Prostate gland (tissue), 2 donors: Measurements from ENCODE around the gene C22orf31. TPM values are rescaled to one million over a fixed set of nuclear protein-coding genes. Genes with fewer than 3 reads are reported as not detected.

Experiments
- DNase-seq: peaks from one replicate; pipeline ENCODE4 v3.0.0-alpha.2; 2019; ENCODE audit warnings: low spot score
- H3K27ac ChIP-seq, 2 donors: fragments of 200-600 bp; sonication (generic); 2 replicates each; pipeline ENCODE4 v1.5.1; 2017 to 2019
- H3K27me3 ChIP-seq: fragments of 200-600 bp; sonication (generic); replicated peaks from 2 replicates; pipeline ENCODE4 v1.5.1; 2019; ENCODE audit not compliant: insufficient read depth
- H3K36me3 ChIP-seq, 2 donors: fragments of 200-600 bp; sonication (generic); 1 replicate in 1 of 2; 2 replicates in 1 of 2; pipeline versions ENCODE4 v1.5.1 to v1.8.1; 2017 to 2019
- H3K4me1 ChIP-seq: fragments of 200-600 bp; sonication (generic); replicated peaks from 2 replicates; pipeline ENCODE4 v1.5.1; 2019
- H3K4me3 ChIP-seq, 2 donors: fragments of 200-600 bp; sonication (generic); 2 replicates each; pipeline ENCODE4 v1.5.1; 2017 to 2019
- H3K9me3 ChIP-seq: fragments of 200-600 bp; sonication (generic); 2 replicates; pipeline ENCODE4 v1.5.1; 2017
- CTCF ChIP-seq, 4 experiments: fragments of 200-600 bp in 2 of 4; fragments of 450-650 bp in 2 of 4; sonication (generic) in 2 of 4; IDR thresholded peaks; 1 replicate in 3 of 4; 2 replicates in 1 of 4; pipeline ENCODE4 v1.5.1; 2016 to 2019; ENCODE audit warnings: antibody characterized with exemption in 4 of 4, mild to moderate bottlenecking in 2 of 4, moderate library complexity in 2 of 4
- POLR2A ChIP-seq: fragments of 450-650 bp; IDR thresholded peaks from one replicate; pipeline ENCODE4 v1.6.1; 2016; ENCODE audit warnings: antibody characterized with exemption, mild to moderate bottlenecking
- POLR2AphosphoS5 ChIP-seq: sonication (generic); formaldehyde crosslinking; IDR thresholded peaks from one replicate; pipeline ENCODE4 v1.6.1; 2017; ENCODE audit warnings: antibody characterized with exemption
- WGBS: methylation state at CpG from one replicate; pipeline ENCODE4 v1.1.5; 2018; 5-methylcytosine and 5-hydroxymethylcytosine counted together
- intact Hi-C: fragments of 100-400 bp; cut with DNase I; formaldehyde crosslinking; loops from one replicate; pipeline ENCODE4 v1.14.2; 2022
- total RNA-seq, 2 donors: library from RNA; depleted of rRNA; stranded (reverse); fragments of >200 nt; gene quantifications; one replicate each; pipeline ENCODE4 v1.1.0, GENCODE V29; 2016

The C22orf31 gene
- total RNA-seq, 2 donors from 2014 or later = 0.36 to 1.4 TPM

- Histone ChIP-seq H3K4me3 (no peak overlapping the region), H3K27ac (no peak overlapping the region), H3K4me1 (peaks cover 4% of the 10 kb centered on the region), H3K36me3 (no peaks in the 10 kb centered on the region), H3K9me3 (no peaks in the 10 kb centered on the region), H3K27me3 (no peaks in the 10 kb centered on the region)
- no peak for TF ChIP-seq POLR2AphosphoS5
- TF ChIP-seq CTCF (IDR thresholded peaks at IDR 0.05) = no peak
- no peak for TF ChIP-seq POLR2A
- 90% methylated on average over 2 of the region's 2 CpGs for WGBS
- DNase-seq = no peak
- intact Hi-C loops = no loop called here
Measured at GRCh38 chr22:29095459-29095858, 33.8 kb upstream of the C22orf31 start.

- no peak overlapping the region for H3K4me3 ChIP-seq
- H3K27me3 ChIP-seq = no peaks in the 10 kb centered on the region
- H3K9me3 ChIP-seq = no peaks in the 10 kb centered on the region
- no peak for DNase-seq
- WGBS = 46% methylated on average over 4 of the region's 4 CpGs
- H3K4me1 ChIP-seq = peaks cover 4% of the 10 kb centered on the region
- H3K27ac ChIP-seq = peak overlapping the region; percentile 18 to 63
- no peak for TF ChIP-seq CTCF (IDR thresholded peaks at IDR 0.05)
- TF ChIP-seq POLR2AphosphoS5 = peak; percentile 42
- H3K36me3 ChIP-seq = no peaks in the 10 kb centered on the region
- intact Hi-C loops = no loop called here
Measured at GRCh38 chr22:29093501-29094300, 32.1 kb upstream of the C22orf31 start.

- 87% methylated on average over 1 of the region's 1 CpG for WGBS
- no peak for DNase-seq
Measured at GRCh38 chr22:29093030-29093429, 31.4 kb upstream of the C22orf31 start.

GRCh38 chr22:29092243-29092642 is 30.6 kb upstream of the C22orf31 start:
- Histone ChIP-seq H3K4me3 (no peak overlapping the region), H3K9me3 (no peaks in the 10 kb centered on the region), H3K27ac (no peak overlapping the region), H3K27me3 (no peaks in the 10 kb centered on the region), H3K4me1 (peaks cover 4% of the 10 kb centered on the region), H3K36me3 (no peaks in the 10 kb centered on the region)
- WGBS = 68% methylated on average over 4 of the region's 4 CpGs
- TF ChIP-seq POLR2A (no peak), POLR2AphosphoS5 (no peak), CTCF (IDR thresholded peaks at IDR 0.05) (no peak)
- DNase-seq = no peak
- intact Hi-C loops = no loop called here

More at GRCh38 chr22:29093030-29093429, 31.4 kb upstream of the C22orf31 start:
- Histone ChIP-seq H3K27me3 (no peaks in the 10 kb centered on the region), H3K4me3 (no peak overlapping the region), H3K9me3 (no peaks in the 10 kb centered on the region), H3K4me1 (peaks cover 4% of the 10 kb centered on the region), H3K36me3 (no peaks in the 10 kb centered on the region), H3K27ac (peak overlapping the region in 1 of 2 donors; percentile 18)
- intact Hi-C loops = no loop called here
- TF ChIP-seq POLR2A (no peak), CTCF (IDR thresholded peaks at IDR 0.05) (no peak), POLR2AphosphoS5 (no peak)

GRCh38 chr22:29090039-29090438 is 28.4 kb upstream of the C22orf31 start:
- WGBS = 53% methylated on average over 3 of the region's 3 CpGs

More at GRCh38 chr22:29090039-29090438, 28.4 kb upstream of the C22orf31 start:
- intact Hi-C loops = no loop called here
- Histone ChIP-seq H3K4me3 (no peak overlapping the region), H3K27ac (no peak overlapping the region), H3K4me1 (peaks cover 4% of the 10 kb centered on the region), H3K36me3 (no peaks in the 10 kb centered on the region), H3K9me3 (no peaks in the 10 kb centered on the region), H3K27me3 (no peaks in the 10 kb centered on the region)
- no peak for DNase-seq
- TF ChIP-seq POLR2AphosphoS5 (no peak), CTCF (IDR thresholded peaks at IDR 0.05) (no peak), POLR2A (no peak)
